Stomach (tissue), 9 donors: ENCODE measurements around the gene MYO5C. TPM values are rescaled to one million over a fixed set of nuclear protein-coding genes. Genes with fewer than 3 reads are reported as not detected.
A peak's percentile ranks its signal among the peaks of the same experiment; 100 is the strongest.

Experiments used
- DNase-seq, 2 donors: peaks; one replicate each; pipeline versions ENCODE4 v3.0.0 to v3.0.0-alpha.2; 2013 to 2019
- H3K27ac ChIP-seq, 5 donors: fragments of 200-600 bp in 4 of 5; sonication (generic) in 4 of 5; one replicate each; pipeline ENCODE4 v1.5.1; 2013 to 2019; ENCODE audit warnings: mild to moderate bottlenecking in 1 of 5, moderate library complexity in 1 of 5
- H3K27me3 ChIP-seq, 3 donors: fragments of 200-600 bp; sonication (generic); one replicate each; pipeline ENCODE4 v1.5.1; 2017 to 2019; ENCODE audit warnings: mixed run types in 1 of 3
- H3K36me3 ChIP-seq, 4 donors: fragments of 200-600 bp; sonication (generic); 1 replicate in 3 of 4; 2 replicates in 1 of 4; pipeline ENCODE4 v1.5.1; 2016 to 2019
- H3K4me1 ChIP-seq, 4 donors: fragments of 200-600 bp; sonication (generic); one replicate each; pipeline ENCODE4 v1.5.1; 2016 to 2019
- H3K4me3 ChIP-seq, 4 donors: fragments of 200-600 bp; sonication (generic) in 3 of 4; one replicate each; pipeline ENCODE4 v1.5.1; 2016 to 2019; ENCODE audit warnings: mild to moderate bottlenecking in 1 of 4
- H3K9me3 ChIP-seq, 4 donors: fragments of 200-600 bp; sonication (generic); one replicate each; pipeline ENCODE4 v1.5.1; 2016 to 2019
- EP300 ChIP-seq: sonication (generic); formaldehyde crosslinking; IDR thresholded peaks from one replicate; pipeline ENCODE4 v1.6.1; 2017; ENCODE audit warnings: antibody characterized with exemption
- POLR2A ChIP-seq, 4 donors: fragments of 450-650 bp; IDR thresholded peaks; one replicate each; pipeline ENCODE4 v1.6.1; 2016; ENCODE audit warnings: antibody characterized with exemption in 4 of 4, control low read depth in 2 of 4, mild to moderate bottlenecking in 1 of 4, moderate library complexity in 1 of 4
- POLR2AphosphoS5 ChIP-seq, 3 donors: sonication (generic); formaldehyde crosslinking; IDR thresholded peaks; one replicate each; pipeline ENCODE4 v1.6.1; 2016; ENCODE audit warnings: antibody characterized with exemption in 3 of 3
- WGBS, 5 donors: extraction: QIAGEN DNeasy Blood & Tissue Kit in 3 of 5; methylation state at CpG; one replicate each; pipeline versions ENCODE4 v1.1.5 to v1.1.7; 2013 to 2018; 5-methylcytosine and 5-hydroxymethylcytosine counted together
- intact Hi-C: fragments of 100-400 bp; cut with DNase I; formaldehyde crosslinking; loops from one replicate; pipeline ENCODE4 v1.15.1; 2023; ENCODE audit warnings: low total_unique reads
- polyA plus RNA-seq, 3 donors: library from polyadenylated mRNA; stranded (reverse); fragments of 200-250 nt; gene quantifications; one replicate each; pipeline ENCODE4 v1.2.3, GENCODE V29; 2013
- total RNA-seq, 5 donors: library from RNA; depleted of rRNA; stranded (reverse); fragments of >200 nt; gene quantifications; one replicate each; pipeline versions ENCODE4 v1.1.0 to v1.2.3, GENCODE V29; 2014 to 2016
- TF ChIP-seq, protein P1 (sequence below), 7 experiments: fragments of 450-650 bp in 4 of 7; fragments of 200-600 bp in 3 of 7; sonication (generic) in 3 of 7; IDR thresholded peaks; one replicate each; pipeline ENCODE4 v1.5.1; 2016 to 2019; ENCODE audit warnings: antibody characterized with exemption in 7 of 7, control low read depth in 2 of 7, mild to moderate bottlenecking in 1 of 7
- donor health status: healthy with polysubstance abuse.
- donor health status: Bipolar disorder and iron deficiency.
- donor health status: healthy.

MYO5C gene
- total and polyA plus RNA-seq, 8 donors = 4.3 to 148 (median 25.6) TPM

DNA sequence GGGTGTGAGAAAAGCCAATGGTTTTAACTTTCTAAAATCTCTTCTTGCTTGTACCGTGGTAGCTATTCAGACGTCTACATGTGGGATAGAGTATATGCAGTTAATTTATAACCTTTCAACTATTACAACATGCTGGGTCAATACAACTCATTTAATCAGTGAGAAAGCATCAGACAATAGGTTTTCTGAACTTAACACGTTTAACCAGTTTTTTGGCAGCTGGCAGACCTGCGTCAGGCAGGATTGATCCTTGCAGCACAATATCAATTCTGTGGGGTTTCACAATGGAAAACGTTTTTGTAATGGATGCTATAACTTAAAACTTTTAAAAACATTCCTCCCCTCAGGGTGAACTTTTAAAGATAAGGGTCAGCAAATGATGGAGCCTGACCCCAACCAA is 110.9 kb downstream of the MYO5C start:
- DNase-seq = peak in 1 of 2 donors; percentile 72
- Histone ChIP-seq H3K27me3 (peaks cover 0 to 10% (median 0%) of the 10 kb centered on the region in 3 donors), H3K4me1 (peaks cover 0 to 16% (median 13%) of the 10 kb centered on the region in 4 donors), H3K4me3 (no peak overlapping the region), H3K36me3 (no peaks in the 10 kb centered on the region), H3K27ac (peak overlapping the region in 3 of 5 donors; percentile 20 to 50 (median 30)), H3K9me3 (no peaks in the 10 kb centered on the region)
- WGBS, 5 donors = 25 to 51% (median 39%) methylated on average over 5 of the region's 5 CpGs
- TF ChIP-seq POLR2A (IDR thresholded peaks at IDR 0.05) (no peak), POLR2AphosphoS5 (IDR thresholded peaks at IDR 0.05) (no peak), EP300 (no peak)
- TF ChIP-seq, protein P1, sequence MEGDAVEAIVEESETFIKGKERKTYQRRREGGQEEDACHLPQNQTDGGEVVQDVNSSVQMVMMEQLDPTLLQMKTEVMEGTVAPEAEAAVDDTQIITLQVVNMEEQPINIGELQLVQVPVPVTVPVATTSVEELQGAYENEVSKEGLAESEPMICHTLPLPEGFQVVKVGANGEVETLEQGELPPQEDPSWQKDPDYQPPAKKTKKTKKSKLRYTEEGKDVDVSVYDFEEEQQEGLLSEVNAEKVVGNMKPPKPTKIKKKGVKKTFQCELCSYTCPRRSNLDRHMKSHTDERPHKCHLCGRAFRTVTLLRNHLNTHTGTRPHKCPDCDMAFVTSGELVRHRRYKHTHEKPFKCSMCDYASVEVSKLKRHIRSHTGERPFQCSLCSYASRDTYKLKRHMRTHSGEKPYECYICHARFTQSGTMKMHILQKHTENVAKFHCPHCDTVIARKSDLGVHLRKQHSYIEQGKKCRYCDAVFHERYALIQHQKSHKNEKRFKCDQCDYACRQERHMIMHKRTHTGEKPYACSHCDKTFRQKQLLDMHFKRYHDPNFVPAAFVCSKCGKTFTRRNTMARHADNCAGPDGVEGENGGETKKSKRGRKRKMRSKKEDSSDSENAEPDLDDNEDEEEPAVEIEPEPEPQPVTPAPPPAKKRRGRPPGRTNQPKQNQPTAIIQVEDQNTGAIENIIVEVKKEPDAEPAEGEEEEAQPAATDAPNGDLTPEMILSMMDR (IDR thresholded peaks at IDR 0.05) = no peak
- intact Hi-C loops = no loop called here

DNA sequence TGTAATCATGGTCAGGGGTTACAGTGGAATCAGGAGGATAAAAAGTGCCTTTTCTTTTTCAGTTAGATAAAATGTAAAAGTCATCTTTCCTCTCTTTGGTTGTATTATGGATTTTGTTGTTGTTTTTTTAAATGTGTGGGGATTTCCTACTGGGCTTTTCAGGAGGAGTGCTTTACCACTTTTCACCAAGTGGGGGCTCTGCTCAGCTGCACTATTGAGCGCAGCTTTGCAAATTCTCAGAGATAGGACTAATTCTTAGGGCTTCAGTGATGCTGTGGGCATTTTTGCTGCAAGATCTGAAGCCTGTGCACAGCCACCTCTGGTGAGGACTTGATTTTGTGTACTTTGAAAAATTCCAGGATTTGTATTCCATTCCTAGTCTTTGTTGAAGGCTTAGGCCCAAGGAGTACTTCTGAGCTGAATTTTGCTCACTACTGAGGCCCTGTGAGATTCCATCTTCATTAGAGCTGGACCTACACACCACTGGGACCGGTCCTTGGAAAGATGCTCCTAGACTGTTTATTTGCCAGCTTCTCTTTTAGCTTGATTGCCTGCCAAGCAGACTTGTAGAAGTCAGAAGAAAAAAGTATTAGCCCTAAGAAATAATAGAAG is 111.9 kb downstream of the MYO5C start:
- WGBS, 5 donors = 44 to 64% (median 57%) methylated on average over 2 of the region's 2 CpGs

DNA sequence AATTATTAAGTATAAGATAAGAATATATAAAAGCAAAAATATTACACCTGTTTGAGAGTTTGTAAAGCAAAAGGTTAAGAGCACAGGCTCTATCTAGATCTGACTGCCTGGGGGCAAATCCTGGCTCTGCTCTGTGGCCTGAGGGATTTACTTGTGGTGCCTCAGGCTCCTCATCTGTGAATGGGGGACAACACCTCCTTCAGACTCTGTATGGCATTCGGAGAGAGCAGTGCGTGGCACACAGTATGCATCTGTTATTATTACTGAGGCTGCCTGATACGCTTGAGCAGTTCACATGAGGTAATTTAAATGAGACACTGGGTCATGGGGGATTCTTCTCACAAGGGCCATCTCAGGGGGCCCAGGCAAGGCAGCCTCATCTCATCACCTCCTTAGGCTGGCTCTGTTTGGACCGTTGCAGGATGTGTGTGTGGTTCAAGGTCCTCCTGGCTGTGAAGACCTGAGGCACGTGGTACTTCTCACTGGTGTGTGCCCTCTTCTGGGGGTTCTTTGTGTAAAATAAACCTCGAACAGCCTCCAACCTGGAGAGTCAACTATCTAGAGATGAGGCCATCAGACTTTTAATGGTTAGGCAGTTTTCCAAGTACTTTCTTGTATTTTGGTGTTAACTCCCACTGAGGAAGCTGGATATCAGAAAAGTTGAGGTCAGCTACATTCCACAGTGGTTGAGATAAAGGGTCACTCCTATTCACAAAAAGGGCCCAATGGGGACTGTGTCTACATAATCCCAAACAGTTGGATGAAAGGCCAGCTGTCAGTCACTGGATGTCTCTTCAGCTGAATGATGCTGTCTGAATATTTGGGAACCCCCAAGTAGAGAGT is 113.4 kb downstream of the MYO5C start:
- Histone ChIP-seq H3K4me1 (peaks cover 5 to 23% (median 22%) of the 10 kb centered on the region in 4 donors), H3K36me3 (no peaks in the 10 kb centered on the region), H3K27me3 (peaks cover 0 to 10% (median 0%) of the 10 kb centered on the region in 3 donors), H3K9me3 (no peaks in the 10 kb centered on the region), H3K27ac (no peak overlapping the region), H3K4me3 (no peak overlapping the region)
- 69 to 80% (median 74%) methylated on average over 5 to 6 of the region's 6 CpGs for WGBS, 5 donors
- TF ChIP-seq, protein P1 (IDR thresholded peaks at IDR 0.05) = no peak
- TF ChIP-seq POLR2A (IDR thresholded peaks at IDR 0.05) (no peak), EP300 (no peak), POLR2AphosphoS5 (IDR thresholded peaks at IDR 0.05) (no peak)
- intact Hi-C loops = no loop called here
- no peak for DNase-seq

More for the DNA sequence above, 111.9 kb downstream of the MYO5C start:
- H3K27me3 ChIP-seq = peaks cover 0 to 10% (median 0%) of the 10 kb centered on the region in 3 donors
- intact Hi-C loops = no loop called here
- no peaks in the 10 kb centered on the region for H3K36me3 ChIP-seq
- H3K4me3 ChIP-seq = no peak overlapping the region
- TF ChIP-seq, protein P1 (IDR thresholded peaks at IDR 0.05) = peak in 4 of 7 experiments; percentile 29 to 54 (median 38)
- TF ChIP-seq EP300 = no peak
- H3K27ac ChIP-seq = no peak overlapping the region
- H3K4me1 ChIP-seq = peaks cover 3 to 20% (median 17%) of the 10 kb centered on the region in 4 donors
- DNase-seq = peak; percentile 34 to 74
- H3K9me3 ChIP-seq = no peaks in the 10 kb centered on the region

DNA sequence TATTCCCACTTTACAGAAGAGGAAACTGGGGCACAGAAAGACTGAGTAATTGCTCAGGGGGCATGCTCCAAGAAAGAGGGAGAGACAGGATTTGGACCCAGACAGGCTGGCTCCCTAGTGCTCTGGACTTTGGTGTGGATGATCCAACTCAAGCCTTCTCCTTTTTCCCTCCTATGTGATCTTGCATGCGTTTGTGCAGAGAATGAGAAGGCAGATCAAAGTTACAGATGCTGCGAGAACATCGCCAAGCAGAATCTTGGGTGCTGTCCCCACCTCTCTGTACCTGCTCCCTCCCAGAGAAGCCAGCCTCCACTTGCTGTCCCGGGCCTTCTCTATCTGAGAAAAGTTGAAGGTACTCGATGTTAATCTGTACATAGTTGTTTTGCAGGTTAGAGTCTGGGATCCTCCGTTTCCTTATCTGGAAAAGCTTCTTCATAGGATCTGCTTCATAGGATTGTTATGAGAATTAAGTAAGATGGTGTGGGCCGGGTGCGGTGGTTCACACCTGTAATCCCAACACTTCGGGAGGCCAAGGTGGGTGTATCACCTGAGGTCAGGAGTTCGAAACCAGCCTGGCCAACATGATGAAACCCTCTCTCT is 114.7 kb downstream of the MYO5C start:
- Histone ChIP-seq H3K4me1 (peaks cover 5 to 23% (median 20%) of the 10 kb centered on the region in 4 donors), H3K4me3 (peak overlapping the region in 1 of 4 donors; percentile 68), H3K9me3 (no peaks in the 10 kb centered on the region), H3K27me3 (peaks cover 0 to 10% (median 0%) of the 10 kb centered on the region in 3 donors), H3K27ac (peak overlapping the region in 4 of 5 donors; percentile 86 to 98 (median 95)), H3K36me3 (no peaks in the 10 kb centered on the region)
- intact Hi-C loops = no loop called here
- TF ChIP-seq, protein P1 (IDR thresholded peaks at IDR 0.05) = no peak
- TF ChIP-seq POLR2A (IDR thresholded peaks at IDR 0.05) = no peak
- no peak for TF ChIP-seq EP300
- no peak for TF ChIP-seq POLR2AphosphoS5 (IDR thresholded peaks at IDR 0.05)
- 77 to 86% (median 82%) methylated on average over 10 of the region's 10 CpGs for WGBS, 5 donors
- no peak for DNase-seq
